DMS114 treated with DMSO at 0.1 percent for 48 hours (cell line): ENCODE measurements around the gene RAB4A.
"Not testable (repeated sequence)": the region's sequence is repeated elsewhere in the genome, so short reads cannot be mapped to it uniquely, and the experiment has no call there.

Experiments used
- DNase-seq: peaks from one replicate; lab custom pipeline; 2025; ENCODE audit not compliant: unreplicated experiment; lab: John Stamatoyannopoulos, UW

RAB4A gene

DNA sequence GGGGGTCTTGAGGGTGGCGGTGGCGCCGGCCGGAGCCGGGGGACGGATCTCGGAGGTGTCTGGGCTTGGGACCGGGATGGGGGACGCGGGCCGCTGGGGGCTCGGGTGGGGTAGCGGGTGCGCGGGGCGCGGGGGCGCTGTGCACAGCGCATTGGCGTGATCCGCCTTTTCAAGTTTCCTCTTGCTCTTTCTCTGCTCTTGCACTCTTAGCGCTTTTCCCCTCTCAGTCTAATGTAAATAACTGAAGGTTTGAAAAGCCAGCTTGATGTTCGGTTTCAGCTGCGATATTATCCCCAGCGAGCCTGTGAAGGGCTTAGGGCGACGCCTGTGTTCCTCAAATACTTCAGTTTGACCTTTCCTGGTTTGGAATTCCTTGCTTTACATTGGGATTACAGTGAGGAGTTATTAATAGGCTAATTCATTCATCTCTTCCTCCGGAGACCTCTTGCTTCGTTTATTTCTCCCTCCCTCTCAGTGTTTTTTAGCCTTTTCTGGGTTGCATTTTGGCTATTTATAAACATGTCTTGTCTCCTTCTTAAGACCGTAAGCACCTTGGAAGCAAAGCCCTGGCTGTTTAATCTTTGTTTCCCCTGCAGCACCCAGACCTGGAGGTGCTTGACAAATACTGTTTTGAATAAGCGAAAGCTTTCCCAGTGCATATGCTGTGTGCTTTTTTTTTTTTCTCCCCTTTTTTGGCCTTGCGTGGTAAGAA lies 693 bp downstream of the RAB4A start:
- no peak for DNase-seq

DNA sequence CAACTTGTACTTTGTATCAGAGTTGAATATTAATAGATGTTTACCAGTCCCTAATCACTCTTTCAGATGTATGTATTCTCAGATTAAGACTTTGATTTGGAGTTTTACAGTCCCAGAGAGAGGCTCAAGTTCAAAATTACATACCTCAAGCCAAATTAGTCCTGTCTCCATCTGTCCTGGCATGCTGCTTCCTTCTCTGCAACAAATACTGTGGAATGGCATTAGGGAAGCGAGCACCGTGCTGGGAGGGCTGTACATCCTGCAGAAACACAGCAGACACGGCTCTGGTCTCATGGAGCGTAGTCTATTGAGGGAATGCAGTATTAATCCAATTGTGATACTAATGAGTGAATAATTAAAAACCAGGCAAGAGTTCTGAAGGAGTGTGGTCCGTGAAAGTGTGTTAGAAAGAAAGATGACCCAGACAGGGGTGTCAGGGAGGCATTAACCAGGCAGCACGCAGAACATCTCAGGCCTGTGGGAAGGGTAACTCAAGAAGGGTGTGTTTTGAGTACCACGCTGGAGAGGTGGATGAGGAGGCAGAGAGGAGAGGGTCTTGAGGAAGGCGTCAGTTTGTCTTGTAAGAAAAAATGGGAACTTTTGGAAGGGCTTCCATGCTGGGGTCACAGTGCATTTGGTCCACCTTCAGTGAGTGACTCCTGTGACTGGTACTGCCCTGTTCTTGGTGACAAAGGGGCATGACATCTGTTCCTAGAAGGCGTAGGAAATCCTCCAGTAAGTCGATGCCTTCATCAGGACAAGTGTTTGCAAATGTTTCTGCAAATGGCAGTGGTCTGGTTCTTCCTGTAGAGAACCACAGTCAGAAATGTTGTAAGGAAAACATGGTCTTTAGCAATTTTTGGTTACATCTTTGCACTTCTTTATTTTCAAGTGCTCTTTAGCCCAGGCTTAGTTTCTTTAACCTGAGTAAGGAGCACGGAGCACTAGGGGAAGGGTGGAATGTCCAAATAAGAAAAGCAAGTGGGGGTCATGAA lies 1.6 kb downstream of the RAB4A start:
- no peak for DNase-seq

DNA sequence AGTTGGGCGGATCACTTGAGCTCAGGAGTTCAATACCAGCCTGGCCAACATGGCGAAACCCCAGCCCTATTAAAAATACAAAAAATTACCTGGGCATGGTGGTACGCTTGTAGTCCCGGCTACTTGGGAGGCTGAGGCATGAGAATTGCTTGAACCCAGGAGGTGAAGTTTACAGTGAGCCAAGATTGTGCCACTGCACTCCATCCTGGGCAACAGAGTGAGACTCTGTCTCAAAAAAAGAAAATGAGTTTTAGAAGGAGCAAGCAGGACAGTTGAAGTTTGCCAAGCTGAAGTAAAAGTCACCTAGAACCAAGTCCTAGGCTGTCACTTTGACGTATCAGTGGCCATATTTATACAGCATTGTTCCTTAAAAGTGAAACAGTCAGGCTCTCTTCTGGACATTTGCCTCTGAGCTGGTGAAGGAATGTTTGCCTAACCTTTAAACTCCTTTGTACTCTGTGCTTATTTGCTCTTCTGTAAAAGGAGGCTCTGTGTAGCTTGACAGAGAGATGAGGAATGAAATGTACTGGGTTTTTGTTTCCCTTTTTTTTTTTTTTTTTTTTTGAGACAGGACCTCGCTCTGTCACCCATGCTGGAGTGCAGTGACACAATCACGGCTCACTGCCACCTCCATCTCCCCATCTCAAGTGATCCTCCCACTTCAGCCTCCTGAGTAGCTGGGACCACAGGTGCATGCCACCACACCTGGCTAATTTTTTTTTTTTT lies 2.8 kb downstream of the RAB4A start:
- no peak for DNase-seq

DNA sequence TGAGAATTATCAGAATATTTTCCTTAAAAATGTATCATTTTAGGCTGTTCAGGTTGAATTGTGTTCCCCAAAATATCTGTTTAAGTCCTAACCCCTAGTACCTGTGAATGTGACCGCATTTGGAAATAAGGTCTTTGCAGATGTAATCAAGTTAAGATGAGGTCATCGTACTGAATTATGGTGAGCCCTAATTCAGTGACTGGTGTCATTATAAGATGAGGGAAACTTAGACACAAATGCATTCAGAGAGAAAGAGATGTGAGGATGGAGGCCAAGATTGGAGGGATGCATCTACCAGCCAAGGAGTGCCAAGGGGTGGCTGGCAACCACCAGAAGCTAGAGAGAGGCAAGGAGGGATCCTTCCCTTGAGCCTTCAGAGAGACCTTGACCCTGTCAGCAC lies 4.1 kb downstream of the RAB4A start:
- no peak for DNase-seq

DNA sequence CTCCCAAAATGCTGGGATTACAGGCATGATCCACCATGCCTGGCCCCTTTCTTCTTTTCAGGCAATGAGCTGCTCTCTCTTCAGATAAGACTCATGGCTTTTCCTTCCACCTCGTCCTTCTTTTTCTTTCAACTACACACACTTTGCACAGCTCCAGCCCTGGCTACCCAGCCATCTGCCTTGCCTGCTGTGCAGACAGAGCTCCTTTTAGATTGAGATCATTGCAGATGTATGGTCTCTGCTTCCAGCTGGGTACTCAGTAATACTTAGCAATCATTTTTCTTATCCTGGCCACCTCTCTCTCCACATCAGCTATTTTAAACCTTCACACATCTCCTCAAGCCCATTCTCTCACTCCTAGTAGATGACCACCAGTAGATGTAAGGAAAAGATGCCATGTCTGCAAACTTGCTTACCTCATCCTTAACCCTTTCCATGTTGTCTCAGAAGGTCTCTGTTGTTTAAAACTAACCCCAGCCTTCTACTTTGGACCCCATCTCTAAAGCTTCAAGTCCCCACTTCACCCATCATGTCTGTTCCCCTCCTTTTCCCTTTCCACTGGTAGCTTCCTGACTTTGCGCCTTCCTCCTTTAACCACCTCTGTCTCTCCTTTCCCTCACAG lies 7.3 kb downstream of the RAB4A start:
- DNase-seq: no peak

DNA sequence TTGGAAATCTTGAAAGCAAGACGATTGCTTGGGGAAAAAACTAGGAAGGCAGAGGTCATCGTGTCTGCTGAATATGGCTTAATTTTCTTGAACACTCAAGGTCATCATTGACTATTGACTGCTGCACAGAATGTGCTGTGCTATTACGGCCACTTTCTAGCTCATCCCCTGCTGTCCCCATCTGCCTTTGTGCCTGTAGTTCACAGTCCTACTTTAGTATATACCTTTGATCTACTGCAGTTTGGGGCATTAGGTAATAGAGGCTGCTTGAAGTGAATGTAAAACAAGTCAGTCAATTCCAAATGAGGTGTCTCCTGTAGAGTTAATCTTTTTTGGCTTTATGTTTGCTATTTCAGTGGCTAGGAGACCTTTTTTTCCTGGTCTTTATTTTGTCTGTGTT lies 8.3 kb downstream of the RAB4A start:
- no peak for DNase-seq

DNA sequence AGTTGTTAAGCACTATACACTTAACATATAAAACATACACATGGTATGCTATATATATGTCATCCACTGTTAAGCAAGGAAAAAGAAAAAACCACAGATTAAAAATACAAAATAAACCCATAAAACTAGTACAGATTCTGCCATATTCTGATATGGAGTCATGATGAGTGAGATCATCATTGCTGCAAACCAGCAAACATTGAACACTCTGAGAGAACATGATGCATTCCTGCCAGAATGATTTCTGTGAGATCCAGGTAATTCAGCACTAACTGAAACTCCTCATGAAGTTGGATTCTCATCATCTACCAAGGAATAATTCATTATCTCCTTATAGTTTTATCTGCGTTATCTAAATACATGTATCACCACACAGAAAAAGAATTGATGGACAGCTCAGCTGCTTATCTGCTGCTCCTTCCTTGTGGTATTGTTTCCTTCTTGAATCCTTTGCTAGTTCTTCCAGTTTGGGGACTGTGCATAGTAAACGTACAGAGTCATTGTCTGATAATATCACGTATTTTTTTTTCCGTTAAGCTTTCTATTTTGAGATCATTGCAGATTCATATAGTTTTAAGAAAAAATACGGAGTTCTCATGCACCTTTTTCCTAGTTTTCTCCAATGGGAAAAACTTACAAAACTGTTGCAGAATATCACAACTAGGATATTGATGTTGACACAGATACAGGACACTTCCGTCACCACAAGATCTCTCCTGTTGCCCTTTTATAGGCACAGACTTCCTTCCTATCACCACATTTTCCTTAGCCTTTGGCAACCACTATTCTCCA lies 9.3 kb downstream of the RAB4A start:
- no peak for DNase-seq

DNA sequence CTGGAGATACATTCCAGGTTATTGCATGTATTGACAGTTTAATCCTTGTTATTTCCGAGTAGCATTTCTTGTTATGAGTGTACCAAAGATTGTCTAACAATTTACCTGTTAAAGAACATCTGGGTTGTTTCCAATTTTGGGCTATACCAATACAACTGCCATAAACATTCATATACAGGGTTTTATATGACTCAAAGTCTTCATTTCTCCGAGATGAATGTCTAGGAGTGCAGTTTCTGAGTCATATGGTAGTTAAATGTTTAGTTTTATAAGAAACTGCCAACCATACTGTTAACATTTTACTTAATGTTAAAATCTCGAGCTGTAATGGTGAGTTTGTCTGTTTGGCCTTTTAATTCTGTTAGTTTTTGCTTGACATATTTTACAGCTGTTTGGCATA lies 10.0 kb downstream of the RAB4A start:
- DNase-seq: no peak

DNA sequence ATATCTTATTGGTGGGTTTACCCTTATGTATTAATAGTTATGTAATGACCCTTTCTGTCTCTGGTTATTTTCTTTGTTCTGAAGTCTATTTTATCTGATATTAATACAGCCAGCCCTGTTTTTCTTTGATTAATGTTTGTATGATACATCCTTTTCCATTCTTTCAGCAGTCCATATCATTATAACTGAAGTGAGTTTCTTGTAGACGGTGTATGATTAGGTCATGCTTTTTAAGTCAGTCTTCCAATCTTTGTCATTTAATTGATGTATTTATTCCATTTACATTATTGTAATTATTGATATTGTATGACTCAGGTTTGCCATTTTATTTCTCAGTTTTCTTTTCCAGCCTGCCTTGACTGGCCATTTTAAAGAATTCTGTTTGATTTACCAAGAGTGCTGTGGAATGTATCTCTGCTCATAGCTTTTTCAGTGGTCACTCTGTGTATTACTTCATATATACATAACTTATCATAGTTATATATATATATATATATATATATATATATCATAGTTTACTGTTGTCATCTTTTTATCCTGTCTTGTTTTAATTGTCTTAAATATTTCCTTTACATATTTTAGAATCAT lies 10.5 kb downstream of the RAB4A start:
- no peak for DNase-seq

DNA sequence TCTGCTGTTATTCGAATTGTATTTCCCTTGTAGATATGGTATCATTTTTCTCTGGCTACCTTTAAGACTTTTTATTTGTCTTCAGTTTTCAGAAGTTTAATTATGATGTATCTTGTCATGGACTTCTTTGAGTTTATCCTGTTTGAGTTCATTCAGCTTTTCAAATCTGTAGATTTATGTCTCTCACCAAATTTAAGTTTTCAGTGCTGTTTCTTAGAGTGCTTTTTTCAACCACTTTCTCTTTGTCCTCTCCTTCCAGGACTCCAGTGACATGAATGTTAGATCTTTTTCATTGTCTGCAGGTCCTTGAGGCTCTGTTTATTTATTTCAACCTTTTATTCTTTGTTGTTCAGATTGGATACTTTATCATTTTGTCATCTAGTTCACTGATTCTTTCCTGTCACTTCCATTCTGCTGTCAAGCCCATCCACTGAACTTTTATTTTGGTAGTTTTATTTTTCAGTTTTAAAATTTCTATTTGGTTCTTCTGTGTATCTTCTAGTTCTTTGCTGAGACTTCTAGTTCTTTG lies 11.4 kb downstream of the RAB4A start:
- no peak for DNase-seq

DNA sequence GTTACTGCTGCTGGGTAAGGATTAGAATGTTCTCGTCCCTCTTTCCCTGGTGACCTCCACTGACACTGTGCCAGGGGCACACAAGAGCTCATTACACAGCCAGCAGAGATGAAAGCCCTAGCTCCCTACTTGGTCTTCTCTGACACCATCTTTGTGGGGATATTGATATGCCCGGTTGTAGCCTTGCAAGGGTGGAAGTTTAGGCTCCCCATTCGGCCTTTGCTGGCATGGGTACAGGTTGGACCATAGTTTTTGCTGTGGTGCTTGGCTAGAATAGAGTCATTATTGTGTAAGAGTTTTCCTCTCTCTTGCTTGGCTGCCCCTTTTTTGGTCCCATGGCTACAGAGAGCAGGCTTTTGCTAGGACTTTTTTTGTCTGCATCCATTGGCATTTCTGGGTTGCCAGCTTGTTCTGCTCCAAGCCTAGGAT lies 12.3 kb downstream of the RAB4A start:
- DNase-seq: no peak

DNA sequence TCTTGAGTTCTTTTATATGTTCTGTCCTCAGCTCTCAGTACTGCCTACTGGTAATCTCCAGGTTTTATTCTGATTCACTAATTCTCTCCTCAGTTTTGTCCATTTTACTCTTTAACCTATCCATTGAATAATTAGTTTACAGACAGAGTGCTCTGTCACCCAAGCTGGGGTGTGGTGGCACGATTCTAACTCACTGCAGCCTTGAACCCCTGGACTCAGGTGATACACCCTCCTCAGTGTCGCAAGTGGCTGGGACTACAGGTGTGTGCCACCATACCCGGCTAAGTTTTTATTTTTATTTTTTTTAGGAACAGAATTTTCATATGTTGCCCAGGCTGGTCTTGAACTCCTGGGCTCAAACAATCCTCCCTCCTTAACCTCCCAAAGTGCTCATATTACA lies 14.0 kb downstream of the RAB4A start:
- no peak for DNase-seq

DNA sequence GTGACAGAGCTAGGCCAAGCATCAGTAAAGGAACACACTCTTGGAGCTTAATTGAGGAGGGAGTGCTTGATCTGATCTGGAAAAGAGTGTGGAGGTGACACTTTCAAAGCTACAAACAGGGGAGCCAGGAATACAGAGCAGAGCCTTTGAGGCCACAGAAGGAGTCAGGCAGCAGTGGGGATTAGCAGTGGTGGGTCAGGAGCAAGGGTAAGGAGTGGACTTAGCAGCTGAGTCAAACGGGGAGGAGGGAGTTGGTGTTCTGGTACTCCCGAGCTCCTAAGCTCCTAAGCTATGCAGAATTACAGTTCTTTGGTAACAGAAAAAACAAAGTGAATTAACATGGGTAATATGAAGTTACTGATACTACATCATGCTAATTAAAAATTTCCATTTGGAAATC lies 14.5 kb downstream of the RAB4A start:
- no peak for DNase-seq

DNA sequence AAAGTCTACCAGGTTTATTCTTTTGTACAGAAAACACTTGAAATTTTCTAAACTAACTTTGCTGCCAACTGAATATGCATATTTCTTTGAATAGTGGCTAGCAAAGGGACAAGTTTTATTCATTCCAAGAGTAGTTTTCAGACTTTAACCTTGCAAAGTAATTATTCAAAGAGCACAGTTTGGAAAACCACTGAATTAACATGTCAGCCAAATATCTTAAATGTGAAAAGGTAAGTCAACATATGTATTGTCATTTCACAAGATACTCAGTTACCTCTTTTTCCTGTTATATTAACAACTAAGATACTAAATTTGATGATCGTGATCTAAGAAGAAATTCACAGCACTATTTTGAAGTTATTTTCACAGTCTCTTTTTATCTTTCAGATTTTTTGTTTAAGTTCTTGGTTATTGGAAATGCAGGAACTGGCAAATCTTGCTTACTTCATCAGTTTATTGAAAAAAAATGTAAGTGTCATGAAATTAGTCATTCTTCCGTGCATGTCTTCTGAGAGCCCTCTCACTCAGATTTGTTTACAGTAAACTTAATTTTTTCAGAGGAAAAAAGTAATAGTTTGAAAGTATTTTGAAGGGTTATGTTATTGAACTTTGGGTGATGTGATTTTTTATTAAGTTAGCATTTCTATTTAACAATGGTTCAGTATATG lies 15.3 kb downstream of the RAB4A start:
- DNase-seq: no peak

DNA sequence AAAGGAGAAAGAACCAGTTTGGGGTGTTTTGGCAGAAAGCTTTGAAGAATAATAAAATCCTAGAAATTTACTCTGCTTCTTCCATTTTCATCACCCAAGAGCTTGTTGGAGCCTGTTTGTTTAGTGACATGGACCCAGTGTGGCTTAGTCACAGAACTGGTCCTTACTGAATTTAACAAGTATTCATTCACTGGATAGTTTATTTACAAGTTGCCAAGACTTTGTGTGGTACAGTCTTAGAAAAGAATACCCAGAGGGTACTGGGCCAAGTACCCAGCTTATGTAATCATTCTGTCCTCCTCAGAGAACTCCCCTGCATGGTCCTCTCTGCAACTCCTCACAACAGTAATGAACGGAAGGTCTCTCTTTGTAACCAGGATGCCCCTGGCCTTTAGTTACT lies 16.4 kb downstream of the RAB4A start:
- no peak for DNase-seq

DNA sequence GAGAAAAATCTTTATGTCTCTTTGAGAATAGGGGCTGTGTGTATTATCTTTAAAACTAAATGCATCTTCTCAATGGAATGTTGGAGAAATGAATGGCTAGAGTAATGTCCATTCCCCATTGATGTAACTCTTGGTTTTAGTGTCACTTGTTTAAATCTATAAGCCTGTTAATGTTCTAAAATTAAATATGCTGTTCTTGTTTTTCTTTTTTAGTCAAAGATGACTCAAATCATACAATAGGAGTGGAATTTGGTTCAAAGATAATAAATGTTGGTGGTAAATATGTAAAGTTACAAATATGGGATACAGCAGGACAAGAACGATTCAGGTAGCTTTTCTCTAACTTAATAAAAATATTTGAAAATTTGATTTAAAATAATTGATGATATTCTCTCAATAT lies 17.6 kb downstream of the RAB4A start:
- no peak for DNase-seq

DNA sequence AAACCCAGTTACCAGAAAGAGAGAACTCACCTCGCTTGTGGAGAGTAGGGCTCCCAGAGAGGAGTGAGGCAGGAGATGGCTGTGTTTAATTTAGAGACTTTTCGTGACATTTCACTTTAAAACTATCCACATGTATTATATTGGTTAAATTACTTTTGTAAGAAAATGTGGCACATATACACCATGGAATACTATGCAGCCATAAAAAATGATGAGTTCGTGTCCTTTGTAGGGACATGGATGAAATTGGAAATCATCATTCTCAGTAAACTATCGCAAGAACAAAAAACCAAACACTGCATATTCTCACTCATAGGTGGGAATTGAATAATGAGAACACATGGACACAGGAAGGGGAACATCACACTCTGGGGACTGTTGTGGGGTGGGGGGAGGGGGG lies 20.8 kb downstream of the RAB4A start:
- not testable (repeated sequence) for DNase-seq

DNA sequence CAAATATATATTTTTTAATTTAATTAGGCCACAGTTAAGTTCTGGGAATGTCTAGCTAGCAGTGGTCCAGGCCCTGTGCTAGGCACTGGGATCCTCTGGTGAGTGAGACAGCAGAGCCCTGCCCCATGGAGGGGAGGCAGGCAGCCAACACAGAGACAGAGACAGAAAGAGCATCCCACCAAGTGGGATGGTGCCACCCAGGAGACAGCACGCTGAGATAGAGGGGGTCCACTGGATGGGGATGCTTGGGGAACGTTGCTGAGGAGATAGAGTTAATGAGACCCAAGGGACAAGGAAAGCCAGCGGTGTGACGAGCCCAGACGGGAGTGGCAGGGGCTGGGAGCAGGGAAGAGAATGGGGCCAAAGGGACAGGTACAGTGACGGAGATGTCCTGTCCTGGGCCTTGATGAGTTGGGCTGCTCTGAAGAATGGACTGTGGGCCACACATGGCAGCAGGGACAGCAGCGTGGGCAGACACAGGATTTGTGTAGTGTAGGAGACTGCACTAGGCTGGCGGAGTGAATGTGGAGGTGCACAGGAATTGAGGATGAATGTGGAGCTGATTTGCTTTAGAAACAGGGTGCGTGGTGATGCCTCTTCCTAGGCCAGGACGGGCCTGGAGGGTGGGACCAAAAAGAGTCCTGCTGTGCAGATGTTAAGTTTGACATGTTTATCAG lies 22.8 kb downstream of the RAB4A start:
- no peak for DNase-seq

DNA sequence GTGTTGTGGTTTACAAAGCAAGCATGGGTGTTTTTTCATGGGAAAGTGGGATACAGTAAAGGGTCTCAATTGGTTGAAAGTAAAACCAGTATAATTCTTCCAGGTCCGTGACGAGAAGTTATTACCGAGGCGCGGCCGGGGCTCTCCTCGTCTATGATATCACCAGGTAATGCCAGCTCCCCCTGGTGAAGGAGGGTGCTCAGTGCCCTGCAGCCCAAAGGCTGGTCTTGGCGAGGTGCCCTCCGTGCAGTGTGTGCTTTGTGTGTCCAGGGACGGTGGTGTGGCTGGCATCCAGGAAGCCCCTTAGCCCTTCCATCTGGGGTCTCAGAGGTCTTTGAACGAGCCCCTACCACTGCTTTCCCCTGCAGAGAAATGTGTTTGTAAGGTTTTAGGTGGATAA lies 24.8 kb downstream of the RAB4A start:
- DNase-seq: no peak
